Upper lobe of left lung (tissue), 4 donors: ENCODE data around the gene CHST9.

Experiments used
- CTCF ChIP-seq, 6 experiments: fragments of 450-650 bp in 4 of 6; fragments of 200-600 bp in 2 of 6; sonication (generic) in 2 of 6; IDR thresholded peaks; one replicate each; pipeline ENCODE4 v1.5.1; 2016 to 2019; ENCODE audit warnings: antibody characterized with exemption in 6 of 6
- POLR2A ChIP-seq, 4 donors: fragments of 450-650 bp; IDR thresholded peaks; one replicate each; pipeline ENCODE4 v1.5.1; 2016 to 2017; ENCODE audit warnings: antibody characterized with exemption in 4 of 4, mild to moderate bottlenecking in 2 of 4
- POLR2AphosphoS5 ChIP-seq, 2 donors: sonication (generic); formaldehyde crosslinking; IDR thresholded peaks; one replicate each; pipeline ENCODE4 v1.5.1; 2017; ENCODE audit warnings: antibody characterized with exemption in 2 of 2

GRCh38 chr18:27008575-27008974 is 176.5 kb downstream of the CHST9 start:
- TF ChIP-seq POLR2AphosphoS5 (IDR thresholded peaks at IDR 0.05) (no peak), CTCF (IDR thresholded peaks at IDR 0.05) (no peak), POLR2A (IDR thresholded peaks at IDR 0.05) (no peak)
